Renal pelvis (tissue), 4 donors: ENCODE measurements around the gene PCYT1A. TPM values are rescaled to one million over a fixed set of nuclear protein-coding genes. Genes with fewer than 3 reads are reported as not detected.

Source experiments
- DNase-seq: peaks from one replicate; pipeline ENCODE4 v3.0.0-alpha.2; 2013
- polyA plus RNA-seq, 3 donors: library from polyadenylated mRNA; unstranded; fragments of 120-200 nt; gene quantifications; one replicate each; pipeline ENCODE4 v1.2.1, GENCODE V29; 2013; ENCODE audit not compliant: insufficient read length in 3 of 3

Gene PCYT1A
- polyA plus RNA-seq, 3 donors: 36.8 to 44.4 (median 39.8) TPM

DNA sequence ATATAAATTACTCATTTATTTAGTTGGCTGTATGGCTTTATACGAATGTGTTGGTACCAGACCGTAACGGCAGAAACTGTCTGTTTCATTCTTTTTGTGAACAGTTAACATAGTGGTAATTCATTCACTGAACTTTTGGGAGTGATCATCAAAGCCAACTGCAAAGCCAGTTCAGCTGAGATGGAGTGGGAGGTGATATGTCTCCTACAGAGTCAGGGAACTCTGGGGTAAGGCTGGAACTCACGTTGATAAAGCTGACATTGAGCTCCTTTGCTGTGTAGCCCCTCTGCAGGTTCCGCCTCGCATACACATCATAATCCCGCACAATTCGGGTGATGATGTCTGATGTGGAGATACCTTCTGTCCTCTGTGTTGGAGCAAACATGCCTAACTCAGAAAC, 45.8 kb downstream of the PCYT1A start:
- DNase-seq: no peak

DNA sequence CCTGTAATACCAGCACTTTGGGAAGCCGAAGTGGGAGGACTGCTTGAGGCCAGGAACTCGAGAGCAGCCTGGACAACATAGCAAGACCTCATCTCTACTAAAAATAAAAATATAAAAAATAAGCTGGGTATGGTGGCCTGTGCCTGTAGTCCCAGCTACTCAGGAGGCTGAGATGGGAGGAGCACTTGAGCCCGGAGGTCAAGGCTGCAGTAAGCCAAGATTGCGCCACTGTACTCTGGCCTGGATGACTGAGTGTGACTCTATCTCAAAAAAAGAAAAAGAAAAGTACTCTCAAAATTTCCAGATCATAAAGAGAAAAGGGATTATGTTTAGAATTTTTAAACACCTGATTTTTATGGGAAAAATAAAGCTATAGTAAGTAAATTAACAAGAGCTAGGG, 47.1 kb downstream of the PCYT1A start:
- no peak for DNase-seq

GRCh38 chr3:196238612-196239560, 48.6 kb downstream of the PCYT1A start:
- DNase-seq: no peak

- DNase-seq: no peak
Observed at GRCh38 chr3:196237203-196237602, 50.3 kb downstream of the PCYT1A start.

DNA sequence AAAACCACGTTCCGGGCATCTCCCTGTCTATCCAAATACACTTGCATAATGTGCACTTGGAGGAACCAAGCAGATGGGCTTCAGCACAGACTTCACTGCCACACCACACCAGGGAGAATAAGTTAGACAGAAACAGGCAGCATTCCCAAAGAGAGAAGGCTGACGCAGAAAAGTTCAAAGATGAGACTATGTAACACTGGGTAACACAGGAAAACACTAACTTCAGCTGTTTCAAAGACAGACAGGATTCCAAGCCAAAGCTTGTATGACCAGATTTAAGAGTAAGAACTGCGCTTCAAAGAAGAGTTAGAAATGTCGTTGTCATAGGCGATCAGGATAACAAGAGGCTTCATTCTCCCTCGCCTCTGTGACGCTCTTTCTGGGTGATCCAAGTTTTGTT, 51.3 kb downstream of the PCYT1A start:
- no peak for DNase-seq

DNA sequence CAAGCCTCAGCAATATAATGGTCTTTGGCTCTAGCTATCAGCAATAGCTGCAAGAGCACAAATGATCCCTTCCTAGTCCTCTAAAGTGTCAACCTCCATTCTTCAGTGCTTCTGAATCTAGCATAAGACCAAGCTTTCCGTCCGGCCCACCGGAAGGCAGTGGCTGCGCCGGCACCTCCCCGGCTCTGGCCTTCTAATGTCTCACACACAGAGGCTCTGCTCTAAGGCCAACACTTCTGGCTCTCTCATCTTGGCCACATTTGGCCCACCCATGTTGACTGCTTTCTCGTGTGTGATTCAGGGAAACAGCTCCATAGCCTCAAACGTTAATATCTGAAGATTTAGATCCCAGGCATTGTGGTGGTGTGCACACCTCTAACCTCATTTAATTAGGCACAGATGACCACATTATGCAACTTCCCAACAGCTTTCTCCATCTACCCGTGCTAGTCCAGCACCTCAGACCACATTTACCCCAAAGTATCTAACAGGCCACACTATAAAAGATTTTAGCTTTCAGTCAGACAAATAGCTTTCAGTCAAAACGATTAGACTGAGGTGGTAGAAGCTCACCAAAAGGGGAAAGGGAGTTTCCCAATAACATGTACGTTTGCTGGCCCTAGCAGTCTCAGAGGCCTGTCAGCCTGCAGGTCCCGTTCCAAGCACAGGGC, 51.9 kb downstream of the PCYT1A start:
- no peak for DNase-seq

DNA sequence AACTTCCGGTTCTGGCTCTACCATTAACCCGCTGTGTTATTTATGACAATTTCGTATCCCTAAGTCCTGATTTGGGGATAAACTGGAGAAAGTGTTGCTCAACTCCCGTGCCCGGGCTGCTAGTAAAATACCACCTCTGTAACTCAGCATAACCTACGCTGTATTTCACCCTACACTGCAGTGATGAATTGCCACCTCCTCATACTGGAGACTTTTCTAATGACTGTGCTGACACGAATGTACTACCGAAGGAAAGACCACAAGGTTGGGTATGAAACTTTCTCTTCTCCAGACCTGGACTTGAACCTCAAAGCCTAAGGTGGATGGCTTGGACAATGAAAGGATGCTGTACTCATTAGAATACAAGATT, 54.7 kb downstream of the PCYT1A start:
- no peak for DNase-seq

- DNase-seq: no peak
Observed at GRCh38 chr3:196232154-196232881, 55.2 kb downstream of the PCYT1A start.

- DNase-seq: no peak
Observed at GRCh38 chr3:196227629-196228493, 59.7 kb downstream of the PCYT1A start.

DNA sequence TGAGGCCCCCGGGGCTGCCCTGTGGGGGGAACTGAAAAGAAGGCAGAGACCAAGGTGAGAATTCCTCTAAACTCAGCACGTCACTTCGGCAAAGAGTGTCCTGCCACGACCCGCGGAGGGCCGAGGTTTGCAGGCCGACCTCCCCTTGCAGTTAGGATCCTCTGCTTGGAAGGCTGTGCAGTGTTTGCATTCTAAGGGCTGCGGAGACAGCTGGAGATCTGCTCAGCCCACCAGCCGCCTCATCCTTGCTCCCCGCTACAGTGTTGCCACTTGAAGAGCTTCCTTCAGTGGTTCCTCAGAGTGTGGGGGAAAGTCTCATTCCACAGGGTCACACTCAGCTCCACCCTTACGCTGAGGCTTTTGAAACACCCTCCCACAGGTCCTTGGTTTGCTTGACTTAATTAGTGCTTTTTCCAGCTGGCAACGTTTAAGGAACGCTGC, 60.4 kb downstream of the PCYT1A start:
- no peak for DNase-seq

- no peak for DNase-seq
Observed at GRCh38 chr3:196225763-196226364, 61.7 kb downstream of the PCYT1A start.

DNA sequence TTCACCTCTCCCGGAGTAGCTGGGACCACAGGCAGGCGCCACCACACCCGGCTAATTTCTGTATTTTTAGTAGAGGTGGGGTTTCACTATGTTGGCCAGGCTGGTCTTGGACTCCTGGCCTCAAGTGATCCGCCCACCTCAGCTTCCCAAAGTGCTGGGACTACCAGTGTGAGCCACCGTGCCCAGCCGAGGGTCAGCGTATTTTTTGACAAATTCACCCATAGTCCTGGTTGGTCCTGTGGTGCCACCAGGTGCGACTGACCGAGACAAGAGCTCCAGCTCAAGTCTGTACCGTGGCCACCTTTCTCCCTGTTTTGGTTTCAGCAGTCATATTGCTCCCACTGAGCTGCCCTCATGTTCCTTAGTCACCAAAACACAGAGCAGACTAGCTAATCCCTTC, 62.4 kb downstream of the PCYT1A start:
- no peak for DNase-seq

DNA sequence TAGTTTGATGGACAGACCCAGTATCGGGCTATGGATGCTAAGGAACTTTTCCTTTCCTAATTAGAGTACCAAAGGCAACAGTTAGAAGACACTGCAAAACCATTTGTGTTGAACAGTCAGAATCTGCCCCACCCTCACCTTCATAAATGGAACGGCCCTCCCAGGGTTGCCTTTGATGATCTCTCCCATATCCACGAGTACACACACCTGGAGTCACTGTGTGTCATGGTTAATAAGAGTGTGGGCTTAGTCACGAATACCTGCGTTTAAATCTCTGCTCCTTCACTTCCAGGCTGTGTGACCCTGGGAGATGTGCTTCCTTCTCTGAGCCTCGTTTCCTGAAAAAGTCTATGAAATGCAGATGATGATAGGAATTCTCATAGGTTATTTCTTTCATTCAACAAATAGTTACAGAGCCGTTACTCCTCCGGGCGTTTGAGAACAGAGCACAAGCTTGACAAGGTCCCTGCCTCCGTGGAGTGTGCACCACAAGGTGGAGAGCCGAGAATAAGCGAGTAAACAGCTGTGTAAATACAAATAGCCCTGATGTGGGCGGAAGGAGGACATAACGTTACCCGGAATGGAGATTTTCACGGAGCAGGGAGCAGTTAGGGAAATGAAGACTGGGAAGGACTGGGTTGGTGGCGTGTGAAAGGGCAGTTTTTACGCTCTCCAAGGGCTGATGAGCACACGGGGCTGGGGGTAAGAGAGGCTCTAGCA, 64.5 kb downstream of the PCYT1A start:
- no peak for DNase-seq

GRCh38 chr3:196220991-196221390, 66.5 kb downstream of the PCYT1A start:
- no peak for DNase-seq

GRCh38 chr3:196220587-196220986, 66.9 kb downstream of the PCYT1A start:
- DNase-seq: no peak

- no peak for DNase-seq
Observed at GRCh38 chr3:196219970-196220311, 67.6 kb downstream of the PCYT1A start.

- DNase-seq: peak; percentile 62
Observed at GRCh38 chr3:196219194-196219969, 68.1 kb downstream of the PCYT1A start.

DNA sequence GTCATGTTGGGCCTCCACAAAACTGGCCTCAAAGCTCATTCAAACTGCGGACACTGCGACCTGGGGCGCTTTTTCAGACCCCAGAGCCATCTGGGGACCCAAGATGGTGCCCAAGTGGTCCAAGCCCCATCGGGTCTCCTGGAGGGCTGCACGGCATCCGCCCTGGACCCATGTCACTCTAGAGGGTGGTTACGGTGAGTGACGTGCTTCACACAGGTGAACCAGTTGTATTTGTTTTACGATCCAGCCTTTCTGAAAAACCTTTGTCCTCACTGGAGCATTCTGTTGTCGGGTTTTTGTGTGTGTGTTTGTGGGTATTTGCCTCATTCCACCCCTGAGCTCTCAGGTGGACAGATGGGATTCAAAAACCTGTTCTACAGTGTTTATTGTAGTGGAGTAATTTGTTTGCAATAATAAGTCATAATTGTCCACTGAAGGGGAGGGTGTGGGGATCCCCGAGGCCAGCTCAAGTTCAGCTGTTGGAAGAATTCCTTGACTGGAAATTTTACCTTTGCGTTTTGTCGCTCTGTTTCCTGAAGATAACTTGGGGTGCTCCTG, 69.3 kb downstream of the PCYT1A start:
- DNase-seq: no peak
